GM19324 (cell line): ENCODE data around the gene ALCAM.

Source experiments
- ATAC-seq: cut with Tn5 transposase; IDR thresholded peaks from one replicate; pipeline ENCODE4 v1.9.1; 2021; ENCODE audit warnings: mild to moderate bottlenecking, moderate library complexity; ENCODE audit not compliant: unreplicated experiment, low FRiP score

The ALCAM gene

DNA sequence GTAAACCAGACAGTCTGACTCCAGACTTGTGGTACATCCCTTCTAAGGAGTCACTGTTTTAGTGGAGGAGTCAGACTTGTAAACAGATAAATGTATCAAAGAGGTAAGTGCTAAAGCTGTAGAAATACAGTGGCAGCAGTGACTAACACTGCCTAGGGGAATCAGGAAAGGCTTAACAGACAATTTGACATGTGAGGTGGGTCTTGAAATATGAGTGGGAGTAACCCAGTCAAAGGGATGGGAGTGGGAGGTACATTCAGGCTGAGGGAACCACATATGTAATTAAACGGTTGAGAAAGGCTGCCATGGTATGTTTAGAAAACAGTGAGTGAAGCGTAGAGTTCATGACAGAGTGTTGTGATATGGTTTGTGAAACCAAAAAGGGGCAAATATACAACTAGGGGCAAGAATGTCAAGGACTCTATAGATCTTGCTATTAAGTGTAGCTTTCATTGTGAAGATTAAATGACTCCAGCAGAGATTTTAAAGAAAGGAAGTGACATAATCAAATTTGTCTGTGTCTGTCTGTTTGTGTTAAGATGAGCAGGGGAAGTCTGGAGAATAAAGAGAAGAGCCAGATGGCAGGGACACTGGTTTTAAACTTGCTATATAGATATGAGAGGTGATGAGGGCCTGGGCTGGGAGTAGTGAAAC is 11.2 kb upstream of the ALCAM start:
- ATAC-seq, result no peak

- no peak for ATAC-seq
Observed at GRCh38 chr3:105356396-105356795, 10.3 kb upstream of the ALCAM start.

DNA sequence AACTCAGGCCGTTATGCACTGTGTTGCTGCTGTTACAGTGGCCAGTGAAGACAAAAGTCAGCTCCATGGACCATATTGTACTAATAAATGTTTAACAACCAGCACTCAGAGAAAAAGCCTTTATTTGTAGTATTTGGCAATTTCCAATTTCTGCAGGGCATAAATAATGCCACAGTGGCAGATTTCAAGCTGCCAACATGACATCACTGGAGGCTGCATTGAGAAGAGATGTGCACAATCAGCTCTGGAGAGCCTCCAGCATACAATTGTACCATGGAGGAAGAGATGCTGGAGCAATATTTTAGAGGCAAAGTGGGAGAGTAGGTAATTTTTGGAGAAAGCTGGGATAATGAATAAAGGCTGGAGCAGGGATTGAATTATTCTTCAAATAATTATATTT is 9.7 kb upstream of the ALCAM start:
- ATAC-seq, result no peak

DNA sequence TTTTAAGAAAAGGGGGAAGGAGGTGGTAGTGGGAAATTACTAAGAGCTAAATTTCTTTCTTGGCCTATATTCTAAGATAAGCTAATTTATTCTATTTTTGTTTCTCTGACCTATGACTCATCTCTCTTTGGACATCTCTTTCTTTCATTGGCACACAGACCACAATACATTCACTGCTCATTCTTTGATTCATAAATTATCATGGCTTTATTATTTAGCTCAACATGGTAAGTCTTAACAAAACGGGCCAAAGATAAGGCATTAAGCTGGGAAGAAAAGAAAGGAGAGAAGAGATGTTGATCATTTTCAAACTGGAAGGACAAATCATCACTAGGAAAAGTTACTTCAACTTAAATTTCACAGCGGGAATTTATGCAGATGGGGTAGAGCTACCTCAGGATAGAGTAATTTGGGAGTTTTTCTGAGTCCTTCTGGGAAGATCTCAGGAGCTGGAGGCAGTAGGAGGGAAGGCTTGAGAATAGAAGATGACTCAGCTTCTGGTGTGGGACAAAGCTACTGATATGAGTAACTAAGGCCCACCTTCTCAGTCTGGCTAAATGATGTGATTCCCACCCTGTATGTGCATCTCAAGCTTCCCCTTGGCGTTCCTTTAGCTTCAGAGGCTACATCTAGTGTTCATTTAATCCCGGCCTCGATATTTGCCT is 7.5 kb upstream of the ALCAM start:
- no peak for ATAC-seq

DNA sequence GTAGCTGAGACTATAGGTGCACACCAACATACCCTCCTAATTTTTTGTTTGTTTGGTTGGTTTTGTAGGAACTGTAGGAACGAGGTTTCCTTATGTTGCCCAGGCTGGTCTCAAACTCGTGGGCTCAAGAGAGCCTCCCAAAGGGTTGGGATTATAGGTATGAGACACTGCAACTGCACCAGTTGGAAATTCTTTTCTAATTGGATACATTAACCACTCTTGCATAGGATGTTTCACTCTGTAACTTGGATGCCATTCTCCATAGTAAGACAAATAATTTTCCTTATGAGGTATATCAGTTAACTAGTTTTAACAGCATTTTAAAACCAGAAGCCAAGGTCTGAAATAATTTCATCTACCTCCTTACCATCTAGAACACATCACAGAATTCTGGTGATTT is 6.7 kb upstream of the ALCAM start:
- no peak for ATAC-seq

DNA sequence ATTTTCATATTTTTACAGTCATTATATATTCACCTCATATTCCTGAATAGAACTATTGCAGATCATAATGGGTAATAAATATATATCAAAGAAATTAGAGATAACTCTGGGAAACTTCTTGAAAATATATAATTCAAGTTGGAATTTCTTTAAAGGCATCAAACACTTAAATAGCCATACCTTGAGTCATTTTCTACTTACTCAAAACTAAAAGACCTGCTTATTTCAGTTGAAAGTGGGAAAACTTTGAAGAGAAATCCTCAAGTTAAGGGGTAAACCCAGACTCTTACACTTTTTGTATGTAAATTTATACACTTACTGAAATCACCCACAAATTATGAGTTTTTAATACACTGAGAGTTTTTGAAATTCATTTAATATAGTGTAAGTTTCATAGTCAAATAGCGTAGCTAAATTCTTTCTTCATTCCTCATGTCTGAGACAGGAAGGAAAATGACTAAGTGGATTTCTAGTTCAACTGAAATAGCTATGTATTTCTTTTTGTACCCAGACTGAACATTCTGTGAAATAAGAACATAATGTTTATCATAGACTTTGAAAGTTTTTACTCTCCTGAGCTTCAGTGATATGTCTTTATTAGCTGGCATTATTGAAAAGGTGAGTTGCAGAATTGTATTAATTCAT is 4.6 kb upstream of the ALCAM start:
- no peak for ATAC-seq

- ATAC-seq, result no peak
Observed at GRCh38 chr3:105364128-105364527, 2.6 kb upstream of the ALCAM start.

- ATAC-seq, result no peak
Observed at GRCh38 chr3:105365081-105365390, 1.7 kb upstream of the ALCAM start.

DNA sequence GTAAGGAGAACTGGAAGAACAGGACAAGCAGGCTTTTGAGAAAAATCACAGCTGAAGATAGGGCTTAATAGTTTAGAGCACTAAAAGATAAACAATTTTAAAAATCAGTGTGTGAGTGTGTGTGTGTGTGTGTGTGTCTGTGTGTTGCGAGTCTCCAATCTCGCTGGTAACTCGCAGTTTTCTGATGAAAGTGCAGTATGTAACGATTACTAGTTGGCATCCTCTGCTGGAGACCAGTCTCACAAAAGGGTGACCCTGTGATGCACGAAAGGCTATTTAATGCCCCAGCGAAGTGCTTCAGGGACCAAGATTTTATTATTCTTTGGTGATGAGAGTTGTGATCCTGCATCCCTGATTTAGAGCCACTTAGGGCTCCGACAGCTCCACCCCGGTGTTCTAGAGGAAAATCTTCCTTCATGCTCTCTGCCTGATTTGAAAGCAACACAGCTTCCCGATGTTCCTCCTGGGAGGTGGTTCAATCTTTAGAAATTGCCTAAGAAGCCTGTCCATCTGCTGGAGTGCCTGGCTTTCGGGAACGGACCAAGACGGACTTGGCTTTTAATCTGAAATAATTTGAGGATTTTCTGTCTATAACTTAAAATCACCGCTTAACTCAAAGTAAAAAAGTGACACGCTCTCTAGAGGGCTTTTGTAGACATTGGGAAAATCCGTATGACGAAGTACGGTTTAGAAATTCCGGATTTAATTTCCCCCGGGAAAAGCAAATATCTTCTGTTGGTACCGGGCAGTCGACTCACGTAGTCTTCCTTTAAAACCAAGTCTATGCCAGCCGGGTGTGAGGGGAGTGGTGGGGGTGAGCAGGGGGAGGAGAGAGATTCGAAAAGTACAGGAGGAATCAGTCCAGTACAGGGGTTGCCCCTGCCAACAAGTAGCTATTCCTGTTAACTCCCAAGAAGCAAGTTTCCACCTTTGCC is 1.1 kb upstream of the ALCAM start:
- ATAC-seq, result no peak

GRCh38 chr3:105367063-105367405 is 325 bp downstream of the ALCAM start:
- no peak for ATAC-seq

DNA sequence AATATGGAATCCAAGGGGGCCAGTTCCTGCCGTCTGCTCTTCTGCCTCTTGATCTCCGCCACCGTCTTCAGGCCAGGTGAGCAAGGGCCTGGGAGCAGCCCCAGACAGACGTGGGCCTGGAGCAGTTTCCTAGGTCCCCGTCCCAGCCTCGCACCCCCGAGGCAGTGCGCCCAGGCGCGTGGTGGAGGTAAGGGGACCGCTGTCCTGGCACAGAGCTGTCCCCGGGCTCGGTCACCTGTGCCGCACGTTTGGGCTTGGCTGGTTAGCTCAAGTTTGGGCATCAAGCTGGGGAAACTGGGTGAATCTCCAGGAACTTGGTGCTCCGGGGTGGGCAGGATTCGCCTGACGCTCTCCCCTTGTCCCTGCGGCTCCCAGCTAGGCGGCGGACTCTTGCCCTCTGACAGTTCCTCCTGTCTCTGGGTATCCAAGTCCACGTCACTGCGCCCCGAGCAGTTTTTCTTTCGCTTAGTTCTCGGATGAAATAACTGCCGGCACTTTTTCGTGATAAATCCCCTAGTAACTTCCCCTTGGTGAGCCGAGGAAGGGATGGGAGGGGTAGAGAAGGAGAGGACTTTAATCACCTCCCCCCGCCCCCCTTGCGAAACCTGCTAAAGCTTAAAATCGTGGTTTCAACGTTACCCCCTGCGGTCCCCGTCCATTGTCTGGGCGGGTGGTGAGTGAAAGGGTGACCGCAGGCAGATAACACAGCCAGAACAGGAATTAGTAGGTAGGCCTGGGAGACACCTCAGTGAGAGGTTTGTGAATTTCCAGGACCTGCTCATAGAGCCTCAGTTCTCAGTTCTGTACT is 901 bp downstream of the ALCAM start:
- peak; percentile 25 for ATAC-seq

DNA sequence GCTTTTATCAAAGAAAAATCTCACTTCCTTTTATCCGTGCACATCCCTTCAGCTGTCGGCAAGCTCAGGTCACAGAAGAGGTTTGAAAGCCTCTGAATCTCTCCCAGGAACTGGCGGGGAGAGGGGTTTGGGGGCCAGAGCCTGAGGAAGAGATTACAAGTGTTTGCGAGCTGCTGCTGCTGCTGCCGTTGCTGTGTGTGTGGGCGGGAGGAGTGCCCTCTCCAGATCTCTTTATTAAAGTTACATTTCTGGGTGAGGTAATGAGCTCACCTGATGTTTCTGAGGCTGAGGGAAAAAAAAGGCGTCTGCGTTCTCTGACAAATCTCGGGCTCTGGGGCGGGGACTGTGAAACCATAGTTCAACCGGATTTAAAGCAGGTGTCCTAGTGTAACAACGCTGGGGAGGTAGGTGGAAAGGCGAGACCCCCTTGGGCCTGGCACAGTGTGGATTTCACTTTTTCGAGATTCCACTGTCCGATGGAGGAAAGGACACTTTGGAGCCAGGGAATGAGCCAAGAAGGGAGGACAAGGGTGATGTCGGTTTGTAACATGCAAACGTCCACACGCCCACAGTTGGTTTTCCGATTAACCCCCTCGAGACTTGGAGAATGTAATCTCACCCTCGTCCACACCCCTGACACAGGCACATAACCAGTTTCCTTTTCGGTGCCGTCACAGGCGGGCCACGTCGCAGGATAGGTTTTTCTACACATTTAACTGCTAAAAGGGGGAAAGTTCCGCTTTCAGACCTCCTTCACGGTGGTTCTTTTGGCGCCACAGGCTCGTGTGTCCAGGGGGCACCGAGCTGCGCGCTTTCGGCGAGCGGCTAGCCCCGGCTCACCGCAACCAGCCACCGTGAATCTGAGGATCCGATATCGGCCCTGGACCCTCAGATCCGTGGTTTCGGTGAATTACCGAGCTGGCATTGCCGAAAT is 2.1 kb downstream of the ALCAM start:
- ATAC-seq, result peak; percentile 27

DNA sequence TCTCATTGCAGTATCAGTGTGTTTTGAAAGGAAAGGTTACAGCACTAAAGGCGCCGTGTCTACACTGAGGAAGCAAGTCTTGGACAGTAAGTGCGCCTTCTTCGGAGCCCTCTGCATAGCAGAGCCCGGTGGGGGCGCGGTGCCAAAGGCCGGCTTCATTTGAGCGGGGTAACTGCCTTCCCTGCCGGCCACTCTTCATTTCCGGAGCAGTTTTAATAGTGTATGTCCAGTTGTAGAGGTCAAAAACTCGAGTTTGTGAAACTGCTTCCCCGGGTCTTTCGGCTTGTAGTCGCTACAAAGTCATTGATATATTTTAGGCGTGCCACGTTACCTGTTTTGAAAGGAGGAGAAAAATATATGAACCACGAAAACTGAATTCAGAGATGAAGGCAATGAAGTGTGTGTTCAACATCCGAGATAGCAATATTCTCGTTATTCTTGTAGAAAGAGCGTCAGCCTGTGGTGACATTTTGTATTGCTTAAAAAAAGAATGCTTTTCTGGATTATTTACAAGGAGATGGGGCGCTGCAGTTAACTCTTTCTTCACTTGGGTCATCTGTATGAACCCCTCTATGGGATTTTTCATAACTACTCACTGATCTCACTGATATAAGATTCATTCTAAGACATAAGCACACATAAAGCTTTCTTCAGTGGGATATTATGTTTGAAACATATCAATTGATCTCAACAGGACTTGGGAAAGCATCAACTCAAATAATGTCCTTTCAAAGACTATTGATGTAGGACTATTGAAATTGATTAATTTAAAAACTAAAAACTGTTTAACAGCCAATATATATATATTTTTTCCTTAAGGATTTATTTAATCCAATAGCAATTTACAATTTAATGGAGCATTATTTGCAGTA is 3.0 kb downstream of the ALCAM start:
- ATAC-seq, result peak; percentile 27

- ATAC-seq, result no peak
Observed at GRCh38 chr3:105373383-105373782, 6.7 kb downstream of the ALCAM start.

DNA sequence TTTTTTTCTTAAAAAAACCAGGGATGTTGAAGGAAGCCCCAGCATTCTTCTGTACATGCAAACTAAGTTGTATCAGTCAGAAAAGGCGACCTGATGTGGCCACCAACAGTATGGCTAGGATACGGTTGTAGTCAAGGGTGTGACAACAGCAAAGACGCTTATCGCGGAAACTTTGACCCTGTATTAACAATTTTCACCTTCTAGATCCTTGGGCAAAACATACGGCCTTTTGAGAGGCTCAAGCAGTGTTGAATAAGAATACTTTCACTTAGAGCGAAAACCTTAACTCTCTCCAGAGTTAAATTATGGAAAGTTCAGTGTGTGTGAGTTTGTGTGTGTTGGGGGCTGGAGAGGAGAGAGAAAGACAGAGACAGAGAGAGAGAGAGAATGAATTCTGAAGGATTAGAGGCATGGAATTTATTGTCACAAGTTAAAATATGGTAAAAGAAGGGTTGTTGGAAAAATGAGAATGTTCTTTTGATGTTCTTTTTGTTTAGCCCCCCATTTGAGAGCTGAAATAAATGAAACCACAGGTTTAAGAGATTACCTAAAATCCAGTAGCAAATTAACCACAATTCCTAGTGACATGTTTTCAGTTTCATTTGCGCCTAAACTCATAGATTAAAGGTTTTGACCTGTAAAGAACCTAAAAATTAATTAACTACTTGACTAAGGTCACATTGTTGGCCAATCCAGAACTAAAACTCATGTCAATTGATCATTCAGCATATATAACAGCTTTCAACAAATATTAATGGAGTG is 9.2 kb downstream of the ALCAM start:
- ATAC-seq, result no peak

GRCh38 chr3:105377716-105378115 is 11.0 kb downstream of the ALCAM start:
- ATAC-seq, result no peak

GRCh38 chr3:105385179-105385578 is 18.5 kb downstream of the ALCAM start:
- no peak for ATAC-seq
